Neural progenitor cell (in vitro differentiated cells): Measurements from ENCODE around the gene ATF6.

ENCODE experiments used
- CTCF ChIP-seq: fragments of 200-600 bp; sonication (generic); IDR thresholded peaks from 2 replicates; pipeline ENCODE4 v1.5.1; 2017; ENCODE audit warnings: antibody characterized with exemption, mild to moderate bottlenecking
- EZH2phosphoT487 ChIP-seq: fragments of 200-600 bp; sonication (generic); IDR thresholded peaks from 2 replicates; pipeline ENCODE4 v1.6.1; 2017; ENCODE audit warnings: antibody characterized with exemption

GRCh38 chr1:161747801-161748200 is 18.3 kb upstream of the ATF6 start:
- TF ChIP-seq EZH2phosphoT487 (no peak), CTCF (no peak)
